Measurements from ENCODE around the gene PGAM5. TPM values are rescaled to one million over a fixed set of nuclear protein-coding genes. Genes with fewer than 3 reads are reported as not detected.

PGAM5 gene
- total and polyA plus RNA-seq, 4 donors, result 6.6 to 17.3 (median 10.3) TPM

DNA sequence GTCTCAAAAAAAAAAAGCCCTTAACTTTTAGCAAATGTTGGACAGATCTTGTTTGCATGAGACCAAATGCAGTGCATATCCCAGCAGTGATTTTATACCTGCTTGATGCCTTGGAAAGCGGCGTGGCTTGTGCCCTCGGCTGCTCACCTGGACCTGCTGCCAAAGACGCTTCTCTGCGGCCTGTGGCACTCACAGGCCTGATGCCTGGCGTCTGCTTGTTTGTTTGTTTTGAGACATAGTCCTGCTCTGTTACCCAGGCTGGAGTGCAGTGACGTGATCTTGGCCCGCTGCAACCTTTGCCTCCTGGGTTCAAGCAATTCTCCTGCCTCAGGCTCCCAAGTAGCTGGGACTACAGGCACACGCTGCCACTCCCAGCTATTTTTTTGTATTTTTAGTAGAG is 5.2 kb downstream of the PGAM5 start:
- DNase-seq (peak in 1 of 2 donors; percentile 41), ATAC-seq (ENCODE audit: low FRiP score) (no peak)
- Histone ChIP-seq H3K36me3 (ENCODE audit: control insufficient read depth in 1 of 2, insufficient read depth in 2 of 2, low read length in 1 of 2) (peaks cover 0 to 2% of the 10 kb centered on the region in 2 donors), H3K9me3 (ENCODE audit: control insufficient read depth, low read length) (no peaks in the 10 kb centered on the region), H3K4me3 (ENCODE audit: low read length in 2 of 2) (no peak overlapping the region), H3K4me1 (ENCODE audit: control insufficient read depth in 1 of 2, insufficient read depth in 2 of 2, low read length in 2 of 2) (no peaks in the 10 kb centered on the region), H3K27ac (ENCODE audit: low read depth in 1 of 2, low read length in 2 of 2) (no peak overlapping the region), H3K27me3 (ENCODE audit: control insufficient read depth in 1 of 2, insufficient read depth in 2 of 2, low read length in 1 of 2) (no peaks in the 10 kb centered on the region)
- intact Hi-C loops (cut with DNase I), result no loop called here
- WGBS, 2 donors, result 78 to 88% methylated on average over 9 of the region's 9 CpGs

DNA sequence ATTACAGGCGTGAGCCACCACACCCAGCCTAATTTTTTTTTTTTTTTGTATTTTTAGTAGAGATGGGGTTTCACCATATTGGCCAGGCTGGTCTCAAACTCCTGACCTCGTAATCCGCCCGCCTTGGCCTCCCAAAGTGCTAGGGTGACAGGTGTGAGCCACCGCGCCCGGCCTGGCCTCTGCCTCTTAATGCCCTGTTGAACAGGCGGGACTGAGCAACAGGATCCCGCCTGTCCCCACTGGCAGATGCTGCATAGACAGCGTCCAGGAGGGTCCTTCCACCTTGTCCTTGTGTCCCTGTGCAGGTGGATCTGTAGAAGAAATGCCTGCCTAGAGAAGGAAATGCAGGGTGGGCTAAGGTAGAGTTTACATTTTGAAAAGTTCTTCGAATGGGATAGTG is 5.7 kb downstream of the PGAM5 start:
- Histone ChIP-seq H3K9me3 (ENCODE audit: control insufficient read depth, low read length) (no peaks in the 10 kb centered on the region), H3K27me3 (ENCODE audit: control insufficient read depth in 1 of 2, insufficient read depth in 2 of 2, low read length in 1 of 2) (no peaks in the 10 kb centered on the region), H3K36me3 (ENCODE audit: control insufficient read depth in 1 of 2, insufficient read depth in 2 of 2, low read length in 1 of 2) (peaks cover 0 to 2% of the 10 kb centered on the region in 2 donors), H3K27ac (ENCODE audit: low read depth in 1 of 2, low read length in 2 of 2) (no peak overlapping the region), H3K4me3 (ENCODE audit: low read length in 2 of 2) (no peak overlapping the region), H3K4me1 (ENCODE audit: control insufficient read depth in 1 of 2, insufficient read depth in 2 of 2, low read length in 2 of 2) (no peaks in the 10 kb centered on the region)
- ATAC-seq (ENCODE audit: low FRiP score), result no peak
- 80 to 90% methylated on average over 8 to 11 of the region's 11 CpGs for whole genome bisulfite sequencing, 2 donors
- intact Hi-C loops (cut with DNase I), result no loop called here
- peak in 1 of 2 donors; percentile 68 for DNase-seq

DNA sequence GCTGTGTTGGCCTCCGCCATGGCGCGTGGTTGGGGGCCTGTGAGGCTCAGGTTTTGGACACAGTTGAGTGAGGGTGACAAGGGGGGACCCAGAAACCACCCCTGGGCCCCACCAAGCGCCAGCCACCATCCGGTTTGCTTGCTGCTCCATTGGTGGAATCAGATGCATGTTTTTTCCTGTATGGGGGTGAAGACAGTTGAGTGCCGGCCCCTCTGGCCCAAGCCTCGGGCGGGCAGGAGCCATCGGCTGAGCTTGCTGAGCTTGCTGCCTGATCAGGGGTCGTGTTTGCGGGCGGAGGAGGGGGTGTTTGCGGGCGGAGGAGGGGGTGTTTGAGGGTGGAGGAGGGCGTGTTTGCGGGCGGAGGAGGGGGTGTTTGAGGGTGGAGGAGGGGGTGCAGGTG is 6.4 kb downstream of the PGAM5 start:
- DNase-seq, result peak in 1 of 2 donors; percentile 57
- peak; percentile 5 for ATAC-seq (ENCODE audit: low FRiP score)
- intact Hi-C loops (cut with DNase I), result no loop called here
- Histone ChIP-seq H3K4me1 (ENCODE audit: control insufficient read depth in 1 of 2, insufficient read depth in 2 of 2, low read length in 2 of 2) (no peaks in the 10 kb centered on the region), H3K27me3 (ENCODE audit: control insufficient read depth in 1 of 2, insufficient read depth in 2 of 2, low read length in 1 of 2) (no peaks in the 10 kb centered on the region), H3K4me3 (ENCODE audit: low read length in 2 of 2) (no peak overlapping the region), H3K27ac (ENCODE audit: low read depth in 1 of 2, low read length in 2 of 2) (no peak overlapping the region), H3K36me3 (ENCODE audit: control insufficient read depth in 1 of 2, insufficient read depth in 2 of 2, low read length in 1 of 2) (peaks cover 0 to 2% of the 10 kb centered on the region in 2 donors), H3K9me3 (ENCODE audit: control insufficient read depth, low read length) (no peaks in the 10 kb centered on the region)
- 83 to 89% methylated on average over 17 of the region's 17 CpGs for WGBS, 2 donors

DNA sequence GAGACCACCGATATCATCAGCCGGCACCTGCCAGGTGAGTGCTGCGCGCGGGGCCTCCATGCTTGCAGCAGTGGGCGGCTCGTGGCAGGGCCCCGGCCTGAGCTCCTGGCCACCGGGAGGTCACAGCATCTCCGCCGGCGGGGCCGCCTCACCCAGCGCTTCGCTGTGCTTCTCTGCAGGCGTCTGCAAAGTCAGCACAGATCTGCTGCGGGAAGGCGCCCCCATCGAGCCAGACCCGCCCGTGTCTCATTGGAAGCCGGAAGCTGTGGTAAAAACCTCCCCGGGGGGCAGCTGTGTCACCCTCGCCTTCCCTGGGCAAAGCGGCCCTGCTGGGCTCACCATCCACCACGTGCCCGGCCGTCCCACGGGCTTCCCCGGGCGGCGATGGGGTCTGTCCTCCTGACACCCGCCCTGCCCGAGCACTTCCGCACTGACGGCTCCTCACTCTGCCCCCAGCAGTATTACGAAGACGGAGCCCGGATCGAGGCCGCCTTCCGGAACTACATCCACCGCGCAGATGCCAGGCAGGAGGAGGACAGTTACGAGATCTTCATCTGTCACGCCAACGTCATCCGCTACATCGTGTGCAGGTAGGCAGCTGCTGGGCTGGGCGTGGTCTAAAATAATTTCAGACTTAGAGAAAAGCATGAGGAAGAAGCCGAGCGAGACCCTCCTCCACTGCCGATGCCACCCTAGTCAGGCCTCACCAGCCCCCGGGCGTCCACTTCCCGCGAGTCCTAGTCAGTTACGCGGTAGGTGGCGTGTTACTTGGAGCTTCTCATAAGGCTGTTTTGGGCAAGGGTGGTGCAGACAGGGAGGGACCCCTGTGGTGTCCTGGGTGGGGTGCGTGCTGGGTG is 7.1 kb downstream of the PGAM5 start:
- WGBS, 2 donors, result 94 to 95% methylated on average over 61 of the region's 61 CpGs
- Histone ChIP-seq H3K4me3 (ENCODE audit: low read length in 2 of 2) (no peak overlapping the region), H3K27me3 (ENCODE audit: control insufficient read depth in 1 of 2, insufficient read depth in 2 of 2, low read length in 1 of 2) (no peaks in the 10 kb centered on the region), H3K36me3 (ENCODE audit: control insufficient read depth in 1 of 2, insufficient read depth in 2 of 2, low read length in 1 of 2) (peaks cover 0 to 2% of the 10 kb centered on the region in 2 donors), H3K9me3 (ENCODE audit: control insufficient read depth, low read length) (no peaks in the 10 kb centered on the region), H3K27ac (ENCODE audit: low read depth in 1 of 2, low read length in 2 of 2) (no peak overlapping the region), H3K4me1 (ENCODE audit: control insufficient read depth in 1 of 2, insufficient read depth in 2 of 2, low read length in 2 of 2) (no peaks in the 10 kb centered on the region)
- no peak for DNase-seq
- peak; percentile 30 for ATAC-seq (ENCODE audit: low FRiP score)
- intact Hi-C loops (cut with DNase I), result no loop called here

DNA sequence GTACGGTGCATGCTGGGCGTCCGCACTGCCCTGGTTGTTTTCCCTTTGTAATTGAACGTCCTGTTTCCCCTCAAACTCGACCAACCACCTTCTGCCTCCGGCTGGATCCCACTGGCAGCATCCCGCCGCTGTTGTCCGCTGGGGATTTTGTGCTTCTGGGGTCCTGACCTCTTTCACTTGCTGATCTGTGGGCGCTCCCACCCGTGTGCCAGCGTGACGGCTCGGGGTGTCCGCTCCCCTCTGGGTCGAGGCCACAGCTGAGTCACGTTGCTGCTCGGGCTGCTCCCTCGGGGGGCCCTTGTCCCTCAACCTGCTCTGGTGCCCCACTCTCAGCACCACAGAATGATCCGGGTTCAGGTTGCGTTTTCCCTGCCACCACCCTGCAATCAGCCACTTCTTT is 8.0 kb downstream of the PGAM5 start:
- Histone ChIP-seq H3K27me3 (ENCODE audit: control insufficient read depth in 1 of 2, insufficient read depth in 2 of 2, low read length in 1 of 2) (no peaks in the 10 kb centered on the region), H3K4me1 (ENCODE audit: control insufficient read depth in 1 of 2, insufficient read depth in 2 of 2, low read length in 2 of 2) (no peaks in the 10 kb centered on the region), H3K36me3 (ENCODE audit: control insufficient read depth in 1 of 2, insufficient read depth in 2 of 2, low read length in 1 of 2) (peaks cover 0 to 7% of the 10 kb centered on the region in 2 donors), H3K27ac (ENCODE audit: low read depth in 1 of 2, low read length in 2 of 2) (no peak overlapping the region), H3K4me3 (ENCODE audit: low read length in 2 of 2) (no peak overlapping the region), H3K9me3 (ENCODE audit: control insufficient read depth, low read length) (no peaks in the 10 kb centered on the region)
- ATAC-seq (ENCODE audit: low FRiP score), result no peak
- intact Hi-C loops (cut with DNase I), result no loop called here
- DNase-seq, result no peak
- 88 to 91% methylated on average over 20 to 21 of the region's 21 CpGs for WGBS, 2 donors

DNA sequence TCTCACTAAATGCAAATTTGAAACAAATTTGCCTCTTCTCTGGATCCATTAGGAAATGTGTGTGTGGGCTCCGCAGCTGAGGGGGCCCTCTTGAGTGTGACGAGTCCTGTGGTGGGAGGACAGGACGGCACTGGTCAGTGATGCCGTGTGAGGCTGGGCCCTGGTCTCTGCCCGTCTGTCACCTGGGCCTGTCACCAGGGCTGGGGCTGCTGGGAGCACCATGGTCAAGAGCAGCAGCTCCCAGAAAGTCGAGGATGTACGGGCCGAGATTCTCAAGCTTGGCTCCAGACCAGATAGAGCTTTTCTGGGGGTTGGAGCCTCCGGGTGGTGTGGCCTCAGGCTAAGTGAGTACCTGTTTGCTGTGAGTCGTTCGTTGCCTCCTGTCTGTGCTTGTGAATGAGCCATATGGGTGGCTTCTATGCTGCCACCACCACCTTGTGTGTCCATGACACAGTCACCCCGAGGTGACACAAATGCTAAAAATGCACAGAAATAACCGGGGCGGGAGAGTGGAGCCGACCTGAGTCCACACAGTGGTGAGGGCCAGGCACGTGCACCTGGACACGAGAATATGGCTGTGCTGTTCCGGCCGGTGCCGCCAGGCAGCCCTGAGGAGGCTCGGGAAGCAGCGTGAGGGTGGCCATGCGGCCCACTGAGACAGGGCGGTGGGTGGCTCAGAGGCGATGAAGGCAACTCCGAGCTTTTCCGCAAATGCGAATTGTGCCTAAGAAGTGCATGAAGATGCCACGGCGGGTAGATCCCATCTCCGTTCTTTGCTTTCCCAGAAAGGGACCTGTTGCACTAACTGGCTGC is 8.7 kb downstream of the PGAM5 start:
- DNase-seq, result no peak
- no peak for ATAC-seq (ENCODE audit: low FRiP score)
- no peaks in the 10 kb centered on the region for H3K9me3 ChIP-seq (ENCODE audit: control insufficient read depth, low read length)
- H3K4me1 ChIP-seq (ENCODE audit: control insufficient read depth in 1 of 2, insufficient read depth in 2 of 2, low read length in 2 of 2), result no peaks in the 10 kb centered on the region
- no peaks in the 10 kb centered on the region for H3K27me3 ChIP-seq (ENCODE audit: control insufficient read depth in 1 of 2, insufficient read depth in 2 of 2, low read length in 1 of 2)
- H3K36me3 ChIP-seq (ENCODE audit: control insufficient read depth in 1 of 2, insufficient read depth in 2 of 2, low read length in 1 of 2), result peaks cover 0 to 7% of the 10 kb centered on the region in 2 donors
- H3K27ac ChIP-seq (ENCODE audit: low read depth in 1 of 2, low read length in 2 of 2), result no peak overlapping the region
- no peak overlapping the region for H3K4me3 ChIP-seq (ENCODE audit: low read length in 2 of 2)
- intact Hi-C loops (cut with DNase I), result no loop called here
- 88 to 93% methylated on average over 31 of the region's 31 CpGs for WGBS, 2 donors

DNA sequence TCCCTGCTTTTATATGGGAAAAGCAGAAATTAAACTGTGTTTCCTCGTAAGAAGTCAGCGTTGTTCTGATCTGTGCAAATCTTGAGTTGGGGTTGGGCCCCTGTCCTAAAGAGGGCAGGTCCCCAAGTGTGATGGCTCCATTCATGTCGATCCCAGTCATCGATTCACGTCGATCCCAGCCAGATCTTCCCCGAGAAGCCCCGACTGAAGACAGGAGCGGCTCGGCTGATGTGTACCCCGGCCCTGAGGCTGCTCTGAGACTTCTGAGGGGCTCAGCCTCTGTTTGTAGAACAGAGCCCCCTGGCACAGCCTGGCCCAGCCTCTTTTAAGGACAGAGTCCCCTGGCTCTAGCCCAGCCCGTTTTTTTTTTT is 9.3 kb downstream of the PGAM5 start:
- Histone ChIP-seq H3K36me3 (ENCODE audit: control insufficient read depth in 1 of 2, insufficient read depth in 2 of 2, low read length in 1 of 2) (peaks cover 0 to 5% of the 10 kb centered on the region in 2 donors), H3K9me3 (ENCODE audit: control insufficient read depth, low read length) (no peaks in the 10 kb centered on the region), H3K4me1 (ENCODE audit: control insufficient read depth in 1 of 2, insufficient read depth in 2 of 2, low read length in 2 of 2) (no peaks in the 10 kb centered on the region), H3K4me3 (ENCODE audit: low read length in 2 of 2) (no peak overlapping the region), H3K27me3 (ENCODE audit: control insufficient read depth in 1 of 2, insufficient read depth in 2 of 2, low read length in 1 of 2) (no peaks in the 10 kb centered on the region), H3K27ac (ENCODE audit: low read depth in 1 of 2, low read length in 2 of 2) (no peak overlapping the region)
- ATAC-seq (ENCODE audit: low FRiP score), result no peak
- WGBS, 2 donors, result 93 to 94% methylated on average over 12 of the region's 12 CpGs
- intact Hi-C loops (cut with DNase I), result no loop called here
- DNase-seq, result no peak

DNA sequence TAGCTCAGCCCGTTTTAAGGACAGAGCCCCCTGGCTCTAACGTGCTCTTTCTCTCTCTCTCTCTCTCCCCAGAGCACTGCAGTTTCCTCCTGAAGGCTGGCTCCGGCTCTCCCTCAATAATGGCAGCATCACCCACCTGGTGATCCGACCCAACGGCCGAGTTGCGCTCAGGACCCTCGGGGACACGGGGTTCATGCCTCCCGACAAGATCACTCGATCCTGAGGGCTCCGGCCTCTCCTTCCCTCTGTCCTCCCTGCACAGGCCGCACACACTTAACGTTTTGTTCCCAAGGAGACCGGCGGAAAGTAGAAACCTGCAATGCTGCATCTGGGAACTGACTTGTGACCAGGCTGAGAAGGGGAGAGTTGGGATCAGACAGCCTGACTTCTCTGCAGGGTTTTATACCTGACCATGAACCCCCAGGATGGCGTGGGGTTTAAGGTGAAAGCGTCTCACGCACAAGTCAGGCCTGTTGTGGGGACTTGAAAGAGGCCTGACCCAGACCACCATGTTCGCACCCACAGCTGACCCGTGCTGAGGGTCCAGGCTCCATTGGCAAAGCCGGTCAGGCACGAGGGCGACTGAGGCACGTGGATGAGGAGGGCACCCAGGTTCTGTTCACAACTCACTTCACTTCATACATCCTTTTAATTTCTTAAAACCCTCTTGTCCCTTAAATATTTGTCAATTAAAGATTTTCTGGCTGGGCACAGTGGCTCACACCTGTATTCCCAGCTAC is 10.1 kb downstream of the PGAM5 start:
- Histone ChIP-seq H3K27me3 (ENCODE audit: control insufficient read depth in 1 of 2, insufficient read depth in 2 of 2, low read length in 1 of 2) (no peaks in the 10 kb centered on the region), H3K4me1 (ENCODE audit: control insufficient read depth in 1 of 2, insufficient read depth in 2 of 2, low read length in 2 of 2) (no peaks in the 10 kb centered on the region), H3K4me3 (ENCODE audit: low read length in 2 of 2) (no peak overlapping the region), H3K9me3 (ENCODE audit: control insufficient read depth, low read length) (no peaks in the 10 kb centered on the region), H3K27ac (ENCODE audit: low read depth in 1 of 2, low read length in 2 of 2) (no peak overlapping the region), H3K36me3 (ENCODE audit: control insufficient read depth in 1 of 2, insufficient read depth in 2 of 2, low read length in 1 of 2) (peaks cover 0 to 5% of the 10 kb centered on the region in 2 donors)
- WGBS, 2 donors, result 93 to 94% methylated on average over 25 of the region's 25 CpGs
- no peak for DNase-seq
- no peak for ATAC-seq (ENCODE audit: low FRiP score)
- intact Hi-C loops (cut with DNase I), result no loop called here
